Heart left ventricle (tissue), 16 donors: Measurements from ENCODE around the gene MGAT5. TPM values are rescaled to one million over a fixed set of nuclear protein-coding genes. Genes with fewer than 3 reads are reported as not detected.

Experiments used
- ATAC-seq, 4 donors: fragments of 200-7000 bp; cut with Tn5 transposase; one replicate each; pipeline ENCODE4 v1.9.1; 2020 to 2022; ENCODE audit warnings: moderate library complexity in 4 of 4, mild to moderate bottlenecking in 3 of 4, moderate number of reproducible peaks in 1 of 4
- DNase-seq, 5 donors: peaks; one replicate each; pipeline ENCODE4 v3.0.0-alpha.2; 2020
- H3K27ac ChIP-seq, 12 donors: fragments of 200-600 bp; sonication (generic) in 4 of 12; one replicate each; pipeline versions ENCODE4 v1.5.0 to v1.8.0; 2016 to 2022; ENCODE audit warnings: mild to moderate bottlenecking in 2 of 12
- H3K27me3 ChIP-seq, 9 donors: fragments of 200-600 bp; sonication (generic) in 2 of 9; one replicate each; pipeline versions ENCODE4 v1.5.1 to v1.8.0; 2016 to 2022; ENCODE audit warnings: mild to moderate bottlenecking in 3 of 9
- H3K36me3 ChIP-seq, 9 donors: fragments of 200-600 bp; sonication (generic) in 2 of 9; one replicate each; pipeline versions ENCODE4 v1.5.0 to v1.8.0; 2018 to 2022; ENCODE audit warnings: mild to moderate bottlenecking in 2 of 9
- H3K4me1 ChIP-seq, 12 donors: fragments of 200-600 bp; sonication (generic) in 4 of 12; one replicate each; pipeline versions ENCODE4 v1.5.0 to v1.8.0; 2016 to 2022; ENCODE audit warnings: mild to moderate bottlenecking in 3 of 12
- H3K4me3 ChIP-seq, 12 donors: fragments of 200-600 bp; sonication (generic) in 4 of 12; one replicate each; pipeline versions ENCODE4 v1.5.0 to v1.8.0; 2017 to 2022; ENCODE audit warnings: mild to moderate bottlenecking in 9 of 12, moderate library complexity in 4 of 12
- H3K9me3 ChIP-seq, 12 donors: fragments of 200-600 bp; sonication (generic) in 4 of 12; one replicate each; pipeline versions ENCODE4 v1.5.0 to v1.8.0; 2016 to 2022; ENCODE audit warnings: mild to moderate bottlenecking in 1 of 12
- POLR2A ChIP-seq, 2 donors: fragments of 450-650 bp; IDR thresholded peaks; one replicate each; pipeline ENCODE4 v1.6.1; 2017; ENCODE audit warnings: antibody characterized with exemption in 2 of 2, mild to moderate bottlenecking in 2 of 2, moderate library complexity in 2 of 2
- WGBS, 4 donors: extraction: QIAGEN DNeasy Blood & Tissue Kit in 2 of 4; methylation state at CpG; one replicate each; pipeline versions ENCODE4 v1.1.5 to v1.1.7; 2013 to 2018; 5-methylcytosine and 5-hydroxymethylcytosine counted together
- intact Hi-C, 10 donors: fragments of 100-400 bp; cut with DNase I; formaldehyde crosslinking; loops; one replicate each; pipeline versions ENCODE4 v1.11.1 to v1.14.2; 2022
- polyA plus RNA-seq, 2 donors: library from polyadenylated mRNA; stranded (reverse); fragments of 200-250 nt; gene quantifications; one replicate each; pipeline ENCODE4 v1.2.3, GENCODE V29; 2013
- total RNA-seq, 9 donors: library from RNA; depleted of rRNA in 2 of 9; stranded (reverse); fragments of >200 nt in 2 of 9; fragmentation: NEBNext Ultra II Directional in 3 of 9; extraction: Animal tissue kit (Norgen Biotek cat#: 25700) in 3 of 9; gene quantifications; one replicate each; pipeline versions ENCODE4 v1.1.0 to v1.2.4, GENCODE V29; 2016 to 2023
- TF ChIP-seq, protein P1 (sequence below), 12 donors: fragments of 200-600 bp; sonication (generic) in 4 of 12; IDR thresholded peaks; one replicate each; pipeline versions ENCODE4 v1.5.0 to v1.8.0; 2018 to 2022; ENCODE audit warnings: antibody characterized with exemption in 12 of 12, mild to moderate bottlenecking in 5 of 12
- donor health status: ischemic (EF 13 %, LVEDD 7.1; RV severe dilation, severe dysfunction).
- donor health status: healthy with polysubstance abuse.
- donor health status: DM: no; HTN: yes; CAD: no.
- donor health status: DM: no; HTN: no; CAD: no.
- donor health status: ischemic (EF 25% LVEDD 6.9; RV normal size, moderate dysfunction).
- donor health status: ischemic (EF 25% LVEDD 5.7; RV mildly dilated, moderate dysfunction).
- donor health status: healthy.
- donor health status: DM: yes; HTN: yes; CAD: no.
- donor health status: ischemic (EF 35%, LVEDD 5.7; RV mildly dilated, moderate dysfunction).
- donor health status: nonischemic (EF 11% LVEDD 7.7; RV severe dilation, severe dysfunction).
- donor health status: DM: yes; HTN: yes; CAD: no.
- donor health status: PGD.
- donor health status: ischemic (EF 29% LVEDD 5.4; RV normal size, mild dysfunction).
- donor health status: nonischemic (EF 23%, LVEDD 6.1; RV moderate dilation, normal function).

MGAT5 gene
- total and polyA plus RNA-seq, 11 donors = 9.7 to 116 (median 79.3) TPM

DNA sequence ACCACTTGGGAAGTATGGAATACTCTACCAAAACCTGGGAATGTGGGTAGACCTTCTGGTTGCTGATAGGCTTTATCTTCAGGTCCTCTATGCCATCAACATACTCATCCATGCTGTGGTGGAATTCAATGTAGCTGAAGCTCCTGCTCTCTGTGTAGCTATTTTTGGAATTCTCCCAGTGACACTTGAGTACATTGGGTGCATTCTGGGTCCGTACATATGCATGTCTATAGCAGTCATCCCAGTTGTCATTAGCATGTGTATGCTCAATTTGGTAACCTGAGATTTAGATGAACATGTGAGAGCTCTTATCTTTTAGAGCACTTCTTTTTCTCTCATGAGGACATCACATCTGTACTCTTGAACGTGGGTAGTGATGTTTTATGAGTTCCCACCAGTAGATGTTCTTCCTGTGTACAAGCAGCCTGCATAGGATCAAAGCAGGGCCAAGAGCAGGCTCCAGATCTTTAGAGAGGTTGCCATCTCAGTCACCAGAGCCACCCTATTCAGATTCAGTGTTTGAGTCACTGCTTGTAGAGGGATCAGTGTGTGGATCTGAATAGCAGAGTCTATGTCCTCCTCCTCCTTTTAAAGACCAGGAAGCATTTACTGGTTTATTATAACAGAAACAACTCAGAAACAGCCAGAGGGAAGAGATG, 65.9 kb downstream of the MGAT5 start:
- Histone ChIP-seq H3K4me3 (no peak overlapping the region), H3K36me3 (peaks cover 0 to 23% (median 16%) of the 10 kb centered on the region in 9 donors), H3K27me3 (no peaks in the 10 kb centered on the region), H3K9me3 (no peaks in the 10 kb centered on the region), H3K4me1 (peaks cover 7 to 50% (median 32%) of the 10 kb centered on the region in 12 donors), H3K27ac (no peak overlapping the region)
- no peak for DNase-seq
- ATAC-seq = no peak
- intact Hi-C loops = loop anchor here in 2 of 10 donors (2.0 to 5.0 kb wide), 2 partner anchors 15 to 37 kb away; no protein-coding TSS in a partner anchor
- TF ChIP-seq, protein P1, sequence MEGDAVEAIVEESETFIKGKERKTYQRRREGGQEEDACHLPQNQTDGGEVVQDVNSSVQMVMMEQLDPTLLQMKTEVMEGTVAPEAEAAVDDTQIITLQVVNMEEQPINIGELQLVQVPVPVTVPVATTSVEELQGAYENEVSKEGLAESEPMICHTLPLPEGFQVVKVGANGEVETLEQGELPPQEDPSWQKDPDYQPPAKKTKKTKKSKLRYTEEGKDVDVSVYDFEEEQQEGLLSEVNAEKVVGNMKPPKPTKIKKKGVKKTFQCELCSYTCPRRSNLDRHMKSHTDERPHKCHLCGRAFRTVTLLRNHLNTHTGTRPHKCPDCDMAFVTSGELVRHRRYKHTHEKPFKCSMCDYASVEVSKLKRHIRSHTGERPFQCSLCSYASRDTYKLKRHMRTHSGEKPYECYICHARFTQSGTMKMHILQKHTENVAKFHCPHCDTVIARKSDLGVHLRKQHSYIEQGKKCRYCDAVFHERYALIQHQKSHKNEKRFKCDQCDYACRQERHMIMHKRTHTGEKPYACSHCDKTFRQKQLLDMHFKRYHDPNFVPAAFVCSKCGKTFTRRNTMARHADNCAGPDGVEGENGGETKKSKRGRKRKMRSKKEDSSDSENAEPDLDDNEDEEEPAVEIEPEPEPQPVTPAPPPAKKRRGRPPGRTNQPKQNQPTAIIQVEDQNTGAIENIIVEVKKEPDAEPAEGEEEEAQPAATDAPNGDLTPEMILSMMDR (IDR thresholded peaks at IDR 0.05) = no peak
- no peak for TF ChIP-seq POLR2A (IDR thresholded peaks at IDR 0.05)
- WGBS, 4 donors = 38 to 69% (median 41%) methylated on average over 2 of the region's 2 CpGs

DNA sequence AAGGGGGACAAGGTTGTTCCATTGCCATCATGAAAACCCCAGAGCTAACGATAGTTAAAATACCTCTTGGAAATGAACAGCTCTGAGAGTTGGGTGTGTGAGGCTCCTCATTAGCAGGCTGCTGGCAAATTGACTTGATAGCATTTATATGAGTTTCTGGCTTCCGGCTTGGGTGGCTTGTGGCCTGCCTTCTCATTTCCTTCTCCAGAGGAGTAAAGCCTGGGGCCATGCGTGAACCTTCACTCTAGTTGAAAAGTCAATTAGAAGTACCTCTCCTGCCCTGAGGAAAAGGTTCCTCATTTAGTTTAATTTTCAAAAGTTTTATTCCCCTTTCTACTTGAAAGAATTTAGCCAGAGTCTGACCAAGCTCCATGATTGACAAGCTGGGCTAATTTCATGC, 67.1 kb downstream of the MGAT5 start:
- no peak overlapping the region for H3K27ac ChIP-seq
- 91 to 92% (median 91%) methylated on average over 3 of the region's 3 CpGs for WGBS, 4 donors
- intact Hi-C loops = loop anchor here in 1 of 10 donors (2.0 kb wide), 1 partner anchor 16 kb away; no protein-coding TSS in a partner anchor

DNA sequence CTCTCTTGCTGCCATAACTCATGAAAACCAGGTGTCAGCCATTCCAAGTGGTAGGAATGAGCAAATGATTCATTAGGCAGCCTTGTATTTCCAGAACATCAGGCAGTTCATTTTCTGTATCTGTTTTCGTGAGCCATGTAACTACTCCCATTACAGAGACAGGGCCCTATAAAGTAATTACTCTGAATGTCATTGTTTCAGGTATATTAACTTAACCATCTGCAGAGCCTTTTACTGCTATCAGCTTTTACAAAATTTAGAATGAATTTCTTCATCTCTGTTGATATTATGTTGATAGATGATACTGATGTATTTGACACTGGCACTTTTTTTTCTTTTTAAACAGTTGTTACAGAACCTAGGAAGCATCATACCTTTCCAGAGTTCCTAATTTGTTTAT, 69.9 kb downstream of the MGAT5 start:
- Histone ChIP-seq H3K4me1 (peaks cover 5 to 68% (median 29%) of the 10 kb centered on the region in 12 donors), H3K9me3 (no peaks in the 10 kb centered on the region), H3K27me3 (no peaks in the 10 kb centered on the region), H3K4me3 (no peak overlapping the region), H3K36me3 (peaks cover 0 to 11% (median 7%) of the 10 kb centered on the region in 9 donors), H3K27ac (peak overlapping the region in 1 of 12 donors; percentile 27)
- TF ChIP-seq, protein P1 (IDR thresholded peaks at IDR 0.05) = no peak
- no peak for TF ChIP-seq POLR2A (IDR thresholded peaks at IDR 0.05)
- ATAC-seq (no peak), DNase-seq (no peak)
- intact Hi-C loops = no loop called here
- 92 to 97% (median 96%) methylated on average over 1 of the region's 1 CpG for WGBS, 4 donors

More for the DNA sequence above, 67.1 kb downstream of the MGAT5 start:
- Histone ChIP-seq H3K36me3 (peaks cover 0 to 23% (median 16%) of the 10 kb centered on the region in 9 donors), H3K4me1 (peaks cover 5 to 51% (median 31%) of the 10 kb centered on the region in 12 donors), H3K27me3 (no peaks in the 10 kb centered on the region), H3K4me3 (no peak overlapping the region), H3K9me3 (no peaks in the 10 kb centered on the region)
- DNase-seq = no peak
- no peak for ATAC-seq
- TF ChIP-seq, protein P1 (IDR thresholded peaks at IDR 0.05) = no peak
- TF ChIP-seq POLR2A (IDR thresholded peaks at IDR 0.05) = no peak

DNA sequence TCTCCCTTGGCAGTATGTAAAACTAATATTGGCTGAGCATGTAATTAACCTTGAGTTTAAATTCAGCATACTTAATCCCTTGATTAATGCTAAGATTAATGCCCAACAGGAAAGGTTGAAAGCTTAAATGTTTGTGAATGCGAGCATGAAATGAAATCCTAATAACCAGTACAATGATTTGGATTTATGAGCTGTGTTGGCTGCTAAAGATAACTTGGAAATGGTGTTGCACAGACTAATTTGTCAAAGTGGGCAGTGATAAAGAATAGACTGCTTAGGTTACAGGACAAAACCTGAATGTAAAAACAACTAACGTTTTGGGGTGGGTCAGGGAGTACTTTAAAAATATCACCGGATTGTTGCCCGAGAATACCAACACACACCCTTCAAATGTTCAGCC, 70.6 kb downstream of the MGAT5 start:
- WGBS, 4 donors = 27 to 48% (median 41%) methylated on average over 4 of the region's 4 CpGs
- H3K36me3 ChIP-seq = peaks cover 0 to 5% (median 2%) of the 10 kb centered on the region in 9 donors

More for the DNA sequence above, 70.6 kb downstream of the MGAT5 start:
- no peak for ATAC-seq
- peak overlapping the region in 4 of 12 donors; percentile 14 to 42 (median 22) for H3K27ac ChIP-seq
- intact Hi-C loops = no loop called here
- H3K4me3 ChIP-seq = no peak overlapping the region
- H3K4me1 ChIP-seq = peaks cover 5 to 65% (median 29%) of the 10 kb centered on the region in 12 donors
- DNase-seq = no peak
- TF ChIP-seq, protein P1 (IDR thresholded peaks at IDR 0.05) = no peak
- no peak for TF ChIP-seq POLR2A (IDR thresholded peaks at IDR 0.05)
- no peaks in the 10 kb centered on the region for H3K9me3 ChIP-seq
- H3K27me3 ChIP-seq = no peaks in the 10 kb centered on the region
